ENCODE results near the gene CACNA1S. TPM values are rescaled to one million over a fixed set of nuclear protein-coding genes. Genes with fewer than 3 reads are reported as not detected.

Gene CACNA1S
- not detected for total RNA-seq

DNA sequence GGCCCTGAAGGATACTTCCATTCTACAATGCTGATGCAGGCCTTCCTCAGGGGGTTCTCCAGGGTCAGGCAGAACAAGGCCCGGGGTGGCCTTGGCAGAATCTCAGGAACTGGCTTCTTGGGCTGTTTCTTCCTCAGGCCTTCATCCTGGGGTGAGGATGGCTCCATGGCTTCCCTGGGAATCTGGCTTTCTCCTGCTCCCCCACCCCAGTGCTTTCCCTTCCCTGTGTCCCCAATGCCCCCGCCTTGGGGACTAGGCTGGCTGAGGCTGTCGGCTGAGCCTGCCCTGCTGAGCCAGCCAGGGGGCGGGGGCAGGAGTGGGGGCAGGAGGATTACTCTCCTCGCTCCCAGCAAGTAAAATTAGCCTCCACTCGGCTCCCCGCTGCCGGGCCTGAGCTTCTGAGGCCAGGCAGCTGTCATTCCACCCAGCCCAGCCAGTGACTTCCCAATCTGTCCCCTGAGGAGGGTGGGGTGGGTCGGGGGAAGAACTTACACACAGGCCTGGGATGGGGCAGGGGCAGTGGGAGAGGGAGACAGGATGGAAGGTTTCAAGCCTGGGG is at the start of gene CACNA1S:
Gene CACNA1S (minus strand): TSS at position 254 of the 559 bp plus-strand sequence. CDS start 87 bp downstream, at position 167.
- peaks cover 0 to 48% (median 2%) of the 10 kb centered on the region in 4 donors for H3K27me3 ChIP-seq
- no peaks in the 10 kb centered on the region for H3K36me3 ChIP-seq
- intact Hi-C loops (cut with DNase I), result loop anchor here (5.0 kb wide), 1 partner anchor 140 kb away; no protein-coding TSS in a partner anchor
- peaks cover 6 to 17% (median 10%) of the 10 kb centered on the region in 3 donors for H3K4me1 ChIP-seq
- 80% methylated on average over 2 of the region's 9 CpGs; no CpG with 5 or more reads in 1 of the 2 donors for WGBS, 2 donors
- H3K4me3 ChIP-seq, result no peak within 1 kb of the TSS
- no peak within 1 kb of the TSS for H3K27ac ChIP-seq
- no peak for DNase-seq
- no peaks in the 10 kb centered on the region for H3K9me3 ChIP-seq
- TF ChIP-seq, protein P1, sequence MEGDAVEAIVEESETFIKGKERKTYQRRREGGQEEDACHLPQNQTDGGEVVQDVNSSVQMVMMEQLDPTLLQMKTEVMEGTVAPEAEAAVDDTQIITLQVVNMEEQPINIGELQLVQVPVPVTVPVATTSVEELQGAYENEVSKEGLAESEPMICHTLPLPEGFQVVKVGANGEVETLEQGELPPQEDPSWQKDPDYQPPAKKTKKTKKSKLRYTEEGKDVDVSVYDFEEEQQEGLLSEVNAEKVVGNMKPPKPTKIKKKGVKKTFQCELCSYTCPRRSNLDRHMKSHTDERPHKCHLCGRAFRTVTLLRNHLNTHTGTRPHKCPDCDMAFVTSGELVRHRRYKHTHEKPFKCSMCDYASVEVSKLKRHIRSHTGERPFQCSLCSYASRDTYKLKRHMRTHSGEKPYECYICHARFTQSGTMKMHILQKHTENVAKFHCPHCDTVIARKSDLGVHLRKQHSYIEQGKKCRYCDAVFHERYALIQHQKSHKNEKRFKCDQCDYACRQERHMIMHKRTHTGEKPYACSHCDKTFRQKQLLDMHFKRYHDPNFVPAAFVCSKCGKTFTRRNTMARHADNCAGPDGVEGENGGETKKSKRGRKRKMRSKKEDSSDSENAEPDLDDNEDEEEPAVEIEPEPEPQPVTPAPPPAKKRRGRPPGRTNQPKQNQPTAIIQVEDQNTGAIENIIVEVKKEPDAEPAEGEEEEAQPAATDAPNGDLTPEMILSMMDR (IDR thresholded peaks at IDR 0.05), result no peak
- TF ChIP-seq POLR2A (IDR thresholded peaks at IDR 0.05), result no peak

DNA sequence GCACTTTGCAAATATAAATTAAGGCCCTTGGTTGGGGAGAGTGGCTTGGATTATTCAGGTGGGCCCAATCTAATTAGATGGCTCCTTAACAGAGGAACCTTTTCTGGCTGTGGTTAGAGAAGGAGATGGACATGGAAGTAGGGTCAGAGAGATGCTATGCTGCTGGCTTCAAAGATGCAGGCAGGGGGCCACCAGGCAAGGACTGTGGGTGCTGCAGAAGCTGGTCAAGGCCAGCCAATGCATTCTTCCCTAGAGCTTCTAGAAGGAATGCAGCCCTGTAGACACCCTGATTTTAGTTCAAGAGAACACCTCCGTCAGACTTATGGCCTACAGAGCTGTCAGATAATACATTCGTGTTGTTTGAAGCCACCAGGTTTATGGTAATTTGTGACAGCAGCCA is 45.7 kb upstream of the CACNA1S start:
- Histone ChIP-seq H3K4me3 (no peak overlapping the region), H3K27ac (no peak overlapping the region), H3K36me3 (no peaks in the 10 kb centered on the region), H3K27me3 (peaks cover 0 to 35% (median 0%) of the 10 kb centered on the region in 4 donors), H3K4me1 (peaks cover 11 to 20% (median 14%) of the 10 kb centered on the region in 3 donors), H3K9me3 (no peaks in the 10 kb centered on the region)
- 95 to 100% methylated on average over 1 to 2 of the region's 2 CpGs for WGBS, 2 donors
- TF ChIP-seq, protein P1 (IDR thresholded peaks at IDR 0.05), result no peak
- TF ChIP-seq POLR2A (IDR thresholded peaks at IDR 0.05), result no peak
- no peak for DNase-seq
- intact Hi-C loops (cut with DNase I), result no loop called here

DNA sequence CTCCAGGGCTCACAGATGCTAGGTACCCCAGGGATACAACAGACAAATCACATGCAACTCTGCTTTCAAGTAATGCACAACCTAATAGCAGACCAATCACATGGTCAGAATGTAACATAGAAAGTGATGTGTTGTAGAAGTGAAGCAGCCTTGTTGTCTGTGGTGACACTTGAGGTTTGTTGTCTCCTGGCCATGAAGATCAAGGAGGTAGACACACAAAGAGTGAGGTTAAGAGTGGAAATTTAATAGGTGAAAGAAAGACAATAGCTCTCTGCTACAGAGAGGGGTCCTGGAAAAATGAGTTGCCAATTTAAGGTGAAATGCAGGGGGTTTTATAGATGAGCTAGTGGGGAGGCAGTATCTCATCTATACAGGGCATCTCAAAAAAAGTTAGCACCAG is 44.6 kb upstream of the CACNA1S start:
- TF ChIP-seq, protein P1 (IDR thresholded peaks at IDR 0.05), result no peak
- no peak for TF ChIP-seq POLR2A (IDR thresholded peaks at IDR 0.05)
- H3K4me1 ChIP-seq, result peaks cover 13 to 25% (median 15%) of the 10 kb centered on the region in 3 donors
- no peak overlapping the region for H3K4me3 ChIP-seq
- H3K9me3 ChIP-seq, result no peaks in the 10 kb centered on the region
- peaks cover 0 to 4% (median 0%) of the 10 kb centered on the region in 3 donors for H3K36me3 ChIP-seq
- no peak for DNase-seq
- H3K27ac ChIP-seq, result no peak overlapping the region
- intact Hi-C loops (cut with DNase I), result no loop called here
- peaks cover 0 to 31% (median 0%) of the 10 kb centered on the region in 4 donors for H3K27me3 ChIP-seq

DNA sequence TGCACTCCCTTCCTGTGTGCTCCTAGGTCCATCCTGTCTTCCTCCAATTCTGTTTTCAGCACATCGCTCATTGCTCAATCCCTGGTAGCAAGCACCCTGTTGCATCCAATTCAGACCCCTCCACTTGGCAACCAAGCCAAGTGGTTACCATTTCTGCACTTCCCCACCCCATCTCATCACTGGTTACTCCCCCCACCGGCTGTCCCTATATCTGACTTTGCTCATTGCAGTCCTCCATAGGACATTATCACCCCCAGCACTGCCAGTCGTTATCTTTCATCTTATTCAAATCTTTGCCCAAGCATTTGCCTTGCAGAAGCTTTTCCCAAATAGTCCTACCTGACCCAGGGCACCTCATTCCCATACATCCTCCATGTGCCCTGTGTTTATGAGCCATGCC is 44.1 kb upstream of the CACNA1S start:
- 85 to 89% methylated on average over 3 of the region's 3 CpGs for WGBS, 2 donors
- peaks cover 0 to 8% (median 0%) of the 10 kb centered on the region in 3 donors for H3K36me3 ChIP-seq
- H3K9me3 ChIP-seq, result no peaks in the 10 kb centered on the region
- H3K27me3 ChIP-seq, result peaks cover 0 to 26% (median 0%) of the 10 kb centered on the region in 4 donors
- TF ChIP-seq POLR2A (IDR thresholded peaks at IDR 0.05), result no peak
- TF ChIP-seq, protein P1 (IDR thresholded peaks at IDR 0.05), result no peak
- peaks cover 13 to 25% (median 15%) of the 10 kb centered on the region in 3 donors for H3K4me1 ChIP-seq
- intact Hi-C loops (cut with DNase I), result no loop called here
- no peak overlapping the region for H3K27ac ChIP-seq
- H3K4me3 ChIP-seq, result no peak overlapping the region
- DNase-seq, result no peak

DNA sequence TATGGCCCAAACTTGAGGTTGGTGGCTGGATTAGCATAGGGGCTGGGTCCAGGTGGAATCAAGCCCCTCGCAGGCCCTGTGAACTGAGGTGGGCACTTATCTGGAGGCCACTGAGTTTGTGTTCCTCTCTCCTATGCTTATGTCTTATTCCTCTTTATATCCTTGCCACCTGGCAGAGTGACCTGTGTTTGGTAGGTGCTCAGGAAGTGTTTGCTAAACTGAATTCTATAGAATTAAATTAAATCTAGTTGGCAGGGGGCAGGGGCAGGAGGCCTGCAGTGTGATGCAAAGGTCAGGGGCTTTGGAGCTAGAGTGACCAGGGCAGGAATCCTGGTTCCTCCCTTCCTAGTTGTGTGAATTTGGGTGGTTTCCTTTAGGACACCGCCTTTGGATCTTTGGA is 43.1 kb upstream of the CACNA1S start:
- TF ChIP-seq, protein P1 (IDR thresholded peaks at IDR 0.05), result no peak
- TF ChIP-seq POLR2A (IDR thresholded peaks at IDR 0.05), result no peak
- intact Hi-C loops (cut with DNase I), result no loop called here
- peaks cover 0 to 18% (median 0%) of the 10 kb centered on the region in 3 donors for H3K36me3 ChIP-seq
- WGBS, 2 donors, result 75 to 91% methylated on average over 1 to 2 of the region's 2 CpGs
- H3K4me3 ChIP-seq, result no peak overlapping the region
- no peak for DNase-seq
- peaks cover 13 to 25% (median 15%) of the 10 kb centered on the region in 3 donors for H3K4me1 ChIP-seq
- no peak overlapping the region for H3K27ac ChIP-seq
- peaks cover 0 to 23% (median 0%) of the 10 kb centered on the region in 4 donors for H3K27me3 ChIP-seq
- no peaks in the 10 kb centered on the region for H3K9me3 ChIP-seq

Data from esophagus squamous epithelium (tissue), 5 donors.